Measurements from ENCODE around the gene USPL1.
A peak's percentile ranks its signal among the peaks of the same experiment; 100 is the strongest.

USPL1 gene

GRCh38 chr13:30610311-30610710 is 7.4 kb upstream of the USPL1 start:
- no peak overlapping the region for H3K4me3 ChIP-seq (ENCODE audit: control insufficient read depth, low read depth, low read length)
- no peak for DNase-seq (ENCODE audit: low read depth)
- TF ChIP-seq CTCF (conservative IDR thresholded peaks at IDR 0.05; ENCODE audit: control insufficient read depth, insufficient read depth, low read depth, low read length), result no peak

GRCh38 chr13:30615481-30615865 is 2.2 kb upstream of the USPL1 start:
- peak; percentile 15 for DNase-seq (ENCODE audit: low read depth)
- TF ChIP-seq CTCF (conservative IDR thresholded peaks at IDR 0.05; ENCODE audit: control insufficient read depth, insufficient read depth, low read depth, low read length), result no peak
- peak overlapping the region; percentile 87 for H3K4me3 ChIP-seq (ENCODE audit: control insufficient read depth, low read depth, low read length)

- peak; percentile 65 for DNase-seq (ENCODE audit: low read depth)
- H3K4me3 ChIP-seq (ENCODE audit: control insufficient read depth, low read depth, low read length), result peak overlapping the region; percentile 87
- TF ChIP-seq CTCF (conservative IDR thresholded peaks at IDR 0.05; ENCODE audit: control insufficient read depth, insufficient read depth, low read depth, low read length), result no peak
These were observed 1.7 kb upstream of the USPL1 start for GRCh38 chr13:30615866-30616541.

- peak; percentile 93 for DNase-seq (ENCODE audit: low read depth)
- TF ChIP-seq CTCF (conservative IDR thresholded peaks at IDR 0.05; ENCODE audit: control insufficient read depth, insufficient read depth, low read depth, low read length), result no peak
- peak overlapping the region; percentile 87 for H3K4me3 ChIP-seq (ENCODE audit: control insufficient read depth, low read depth, low read length)
These were observed 799 bp upstream of the USPL1 start for GRCh38 chr13:30616927-30617314.

GRCh38 chr13:30618186-30618929 is 638 bp downstream of the USPL1 start:
- DNase-seq (ENCODE audit: low read depth), result no peak
- peak overlapping the region; percentile 98 for H3K4me3 ChIP-seq (ENCODE audit: control insufficient read depth, low read depth, low read length)
- no peak for TF ChIP-seq CTCF (conservative IDR thresholded peaks at IDR 0.05; ENCODE audit: control insufficient read depth, insufficient read depth, low read depth, low read length)

GRCh38 chr13:30618930-30619279 is 1.2 kb downstream of the USPL1 start:
- H3K4me3 ChIP-seq (ENCODE audit: control insufficient read depth, low read depth, low read length), result peak overlapping the region; percentile 98
- no peak for DNase-seq (ENCODE audit: low read depth)
- no peak for TF ChIP-seq CTCF (conservative IDR thresholded peaks at IDR 0.05; ENCODE audit: control insufficient read depth, insufficient read depth, low read depth, low read length)

Data from fibroblast of mammary gland (primary cell).